ENCODE measurements around the gene ACKR1. TPM values are rescaled to one million over a fixed set of nuclear protein-coding genes. Genes with fewer than 3 reads are reported as not detected.

ACKR1 gene
- total RNA-seq, 1 donor from 2014 or later: not detected

GRCh38 chr1:159200769-159201168 lies 3.9 kb upstream of the ACKR1 start:
- H3K36me3 Mint-ChIP-seq (ENCODE audit: low read depth): no peaks in the 10 kb centered on the region
- H3K4me3 Mint-ChIP-seq: no peak overlapping the region
- H3K9me3 Mint-ChIP-seq: no peaks in the 10 kb centered on the region
- DNase-seq: no peak
- H3K27ac Mint-ChIP-seq: no peak overlapping the region
- intact Hi-C loops (cut with micrococcal nuclease): no loop called here
- peaks cover 27% of the 10 kb centered on the region for H3K27me3 Mint-ChIP-seq
- no peaks in the 10 kb centered on the region for H3K4me1 Mint-ChIP-seq

- H3K27ac Mint-ChIP-seq: no peak overlapping the region
- no peaks in the 10 kb centered on the region for H3K36me3 Mint-ChIP-seq (ENCODE audit: low read depth)
- no peak overlapping the region for H3K4me3 Mint-ChIP-seq
- H3K4me1 Mint-ChIP-seq: no peaks in the 10 kb centered on the region
- intact Hi-C loops (cut with micrococcal nuclease): no loop called here
- H3K27me3 Mint-ChIP-seq: peaks cover 30% of the 10 kb centered on the region
- no peak for DNase-seq
- H3K9me3 Mint-ChIP-seq: no peaks in the 10 kb centered on the region
These were observed 3.0 kb upstream of the ACKR1 start for GRCh38 chr1:159201642-159202041.

GRCh38 chr1:159203610-159204009 lies 1.1 kb upstream of the ACKR1 start:
- H3K27ac Mint-ChIP-seq: no peak overlapping the region
- intact Hi-C loops (cut with micrococcal nuclease): no loop called here
- H3K4me1 Mint-ChIP-seq: no peaks in the 10 kb centered on the region
- H3K9me3 Mint-ChIP-seq: no peaks in the 10 kb centered on the region
- H3K27me3 Mint-ChIP-seq: peaks cover 36% of the 10 kb centered on the region
- no peaks in the 10 kb centered on the region for H3K36me3 Mint-ChIP-seq (ENCODE audit: low read depth)
- no peak overlapping the region for H3K4me3 Mint-ChIP-seq
- no peak for DNase-seq

- H3K27me3 Mint-ChIP-seq: peaks cover 44% of the 10 kb centered on the region
- H3K4me1 Mint-ChIP-seq: no peaks in the 10 kb centered on the region
- intact Hi-C loops (cut with micrococcal nuclease): no loop called here
These were observed 550 bp downstream of the ACKR1 start for GRCh38 chr1:159205225-159205624.

GRCh38 chr1:159206110-159206509 lies 1.4 kb downstream of the ACKR1 start:
- no peaks in the 10 kb centered on the region for H3K36me3 Mint-ChIP-seq (ENCODE audit: low read depth)
- H3K4me1 Mint-ChIP-seq: no peaks in the 10 kb centered on the region
- intact Hi-C loops (cut with micrococcal nuclease): no loop called here
- H3K4me3 Mint-ChIP-seq: no peak overlapping the region
- no peaks in the 10 kb centered on the region for H3K9me3 Mint-ChIP-seq
- H3K27ac Mint-ChIP-seq: no peak overlapping the region
- no peak for DNase-seq
- peaks cover 39% of the 10 kb centered on the region for H3K27me3 Mint-ChIP-seq

More at GRCh38 chr1:159205225-159205624, 550 bp downstream of the ACKR1 start:
- H3K36me3 Mint-ChIP-seq (ENCODE audit: low read depth): no peaks in the 10 kb centered on the region
- H3K4me3 Mint-ChIP-seq: no peak overlapping the region
- no peaks in the 10 kb centered on the region for H3K9me3 Mint-ChIP-seq
- DNase-seq: no peak
- H3K27ac Mint-ChIP-seq: no peak overlapping the region

GRCh38 chr1:159207080-159207479 lies 2.4 kb downstream of the ACKR1 start:
- Mint-ChIP-seq H3K27ac (no peak overlapping the region), H3K36me3 (ENCODE audit: low read depth) (no peaks in the 10 kb centered on the region), H3K4me3 (no peak overlapping the region), H3K4me1 (peaks cover 2% of the 10 kb centered on the region), H3K27me3 (peaks cover 34% of the 10 kb centered on the region), H3K9me3 (no peaks in the 10 kb centered on the region)
- DNase-seq: no peak
- intact Hi-C loops (cut with micrococcal nuclease): no loop called here

- intact Hi-C loops (cut with micrococcal nuclease): no loop called here
- no peaks in the 10 kb centered on the region for H3K9me3 Mint-ChIP-seq
- peaks cover 2% of the 10 kb centered on the region for H3K4me1 Mint-ChIP-seq
- H3K4me3 Mint-ChIP-seq: no peak overlapping the region
- H3K27ac Mint-ChIP-seq: no peak overlapping the region
- H3K36me3 Mint-ChIP-seq (ENCODE audit: low read depth): no peaks in the 10 kb centered on the region
- H3K27me3 Mint-ChIP-seq: peaks cover 34% of the 10 kb centered on the region
- no peak for DNase-seq
These were observed 3.1 kb downstream of the ACKR1 start for GRCh38 chr1:159207774-159208173.

- H3K4me3 Mint-ChIP-seq: no peak overlapping the region
- no peak for DNase-seq
- H3K36me3 Mint-ChIP-seq (ENCODE audit: low read depth): no peaks in the 10 kb centered on the region
- intact Hi-C loops (cut with micrococcal nuclease): no loop called here
- no peak overlapping the region for H3K27ac Mint-ChIP-seq
- H3K9me3 Mint-ChIP-seq: no peaks in the 10 kb centered on the region
- H3K27me3 Mint-ChIP-seq: peaks cover 33% of the 10 kb centered on the region
- peaks cover 2% of the 10 kb centered on the region for H3K4me1 Mint-ChIP-seq
These were observed 3.6 kb downstream of the ACKR1 start for GRCh38 chr1:159208175-159208825.

GRCh38 chr1:159209061-159209460 lies 4.4 kb downstream of the ACKR1 start:
- H3K27me3 Mint-ChIP-seq: peaks cover 33% of the 10 kb centered on the region
- H3K27ac Mint-ChIP-seq: no peak overlapping the region

GRCh38 chr1:159211331-159212136 lies 6.9 kb downstream of the ACKR1 start:
- intact Hi-C loops (cut with micrococcal nuclease): loop anchor here (1.0 to 5.0 kb wide), 3 partner anchors 50 to 704 kb away; no protein-coding TSS in a partner anchor
- H3K4me1 Mint-ChIP-seq: peaks cover 2% of the 10 kb centered on the region
- no peak overlapping the region for H3K4me3 Mint-ChIP-seq
- no peaks in the 10 kb centered on the region for H3K9me3 Mint-ChIP-seq
- H3K27me3 Mint-ChIP-seq: peaks cover 32% of the 10 kb centered on the region
- no peaks in the 10 kb centered on the region for H3K36me3 Mint-ChIP-seq (ENCODE audit: low read depth)
- DNase-seq: peak; percentile 83
- no peak overlapping the region for H3K27ac Mint-ChIP-seq

More at GRCh38 chr1:159209061-159209460, 4.4 kb downstream of the ACKR1 start:
- intact Hi-C loops (cut with micrococcal nuclease): no loop called here
- Mint-ChIP-seq H3K4me3 (no peak overlapping the region), H3K4me1 (peaks cover 2% of the 10 kb centered on the region), H3K36me3 (ENCODE audit: low read depth) (no peaks in the 10 kb centered on the region), H3K9me3 (no peaks in the 10 kb centered on the region)
- DNase-seq: no peak

GRCh38 chr1:159212596-159212995 lies 7.9 kb downstream of the ACKR1 start:
- intact Hi-C loops (cut with micrococcal nuclease): loop anchor here (5.0 kb wide), 1 partner anchor 705 kb away; no protein-coding TSS in a partner anchor
- no peaks in the 10 kb centered on the region for H3K36me3 Mint-ChIP-seq (ENCODE audit: low read depth)
- no peaks in the 10 kb centered on the region for H3K9me3 Mint-ChIP-seq
- no peak overlapping the region for H3K27ac Mint-ChIP-seq
- no peak for DNase-seq
- H3K4me1 Mint-ChIP-seq: peaks cover 2% of the 10 kb centered on the region
- peaks cover 30% of the 10 kb centered on the region for H3K27me3 Mint-ChIP-seq
- H3K4me3 Mint-ChIP-seq: no peak overlapping the region

- H3K4me1 Mint-ChIP-seq: peaks cover 2% of the 10 kb centered on the region
- peak; percentile 77 for DNase-seq
These were observed 9.6 kb downstream of the ACKR1 start for GRCh38 chr1:159214149-159214760.

GRCh38 chr1:159218649-159219636 lies 14.3 kb downstream of the ACKR1 start:
- no peak for DNase-seq
- Mint-ChIP-seq H3K36me3 (ENCODE audit: low read depth) (no peaks in the 10 kb centered on the region), H3K27me3 (peaks cover 9% of the 10 kb centered on the region), H3K27ac (no peak overlapping the region), H3K9me3 (no peaks in the 10 kb centered on the region), H3K4me1 (no peaks in the 10 kb centered on the region), H3K4me3 (no peak overlapping the region)
- intact Hi-C loops (cut with micrococcal nuclease): no loop called here

More at GRCh38 chr1:159214149-159214760, 9.6 kb downstream of the ACKR1 start:
- intact Hi-C loops (cut with micrococcal nuclease): loop anchor here (5.0 kb wide), 1 partner anchor 707 kb away; no protein-coding TSS in a partner anchor
- no peaks in the 10 kb centered on the region for H3K9me3 Mint-ChIP-seq
- no peak overlapping the region for H3K27ac Mint-ChIP-seq
- H3K36me3 Mint-ChIP-seq (ENCODE audit: low read depth): no peaks in the 10 kb centered on the region
- peaks cover 19% of the 10 kb centered on the region for H3K27me3 Mint-ChIP-seq
- no peak overlapping the region for H3K4me3 Mint-ChIP-seq

All from activated CD4-positive, alpha-beta T cell treated with anti-CD3 and anti-CD28 coated beads, Interleukin-2, amount 10 ng/mL, durations not matched to agents 24 days and 14 days (primary cell).